ENCODE results near the gene SATB1. TPM values are rescaled to one million over a fixed set of nuclear protein-coding genes. Genes with fewer than 3 reads are reported as not detected.

Gene SATB1
- total RNA-seq, 1 experiment from 2014 or later, result 2.7 TPM

DNA sequence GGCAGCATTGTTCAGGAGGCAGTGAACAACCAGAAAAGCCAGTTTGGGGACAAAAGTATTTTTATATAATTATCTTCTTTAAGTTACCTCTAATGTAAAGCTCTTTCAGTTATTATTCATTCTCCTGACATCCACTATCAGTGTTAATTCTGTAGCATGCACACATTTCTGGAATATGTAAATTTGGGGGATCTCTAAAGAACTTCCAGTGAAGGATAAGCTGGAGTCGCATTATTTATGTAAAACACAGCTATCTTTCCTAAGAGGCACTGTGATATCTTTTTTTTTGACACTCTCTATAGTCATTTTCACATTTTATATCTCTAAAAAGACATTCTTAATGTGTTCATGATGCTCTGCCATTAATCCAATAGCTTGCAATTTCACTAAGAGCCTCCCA, 26.7 kb downstream of the SATB1 start:
- no TSS peak for BruUV-seq (replicated peaks)
- 0 out of 2 replicates have a peak, but pooled peaks cover 5% of the 10 kb centered on the region for H3K27me3 ChIP-seq (ENCODE audit: insufficient read depth, low read length)
- H3K4me3 ChIP-seq (replicated peaks in 1 of 2; ENCODE audit: low read depth in 1 of 2, low read length in 2 of 2), result no peak overlapping the region
- H3K9me3 ChIP-seq (ENCODE audit: control insufficient read depth in 1 of 2, insufficient read depth in 1 of 2, low read depth in 1 of 2, low read length in 2 of 2), result no peaks in the 10 kb centered on the region
- H3K79me2 ChIP-seq (ENCODE audit: insufficient read depth, low read length), result no peaks in the 10 kb centered on the region
- ATAC-seq (no peak), DNase-seq (ENCODE audit: low read depth, low spot score) (no peak)
- H3K27ac ChIP-seq (ENCODE audit: low read depth, low read length), result no peak overlapping the region
- ChIA-PET POLR2A (no interaction called here), RAD21 (ENCODE audit: low non-redundant PET in 1 of 2, low total read pairs in 2 of 2, uncharacterized antibody in 2 of 2, unreplicated experiment in 2 of 2) (no interaction called here), CTCF (no interaction called here)
- H3K4me2 ChIP-seq (ENCODE audit: low read length), result no peak overlapping the region
- no peak overlapping the region for H3K9ac ChIP-seq (ENCODE audit: low read length)
- no peaks in the 10 kb centered on the region for H3K9me2 ChIP-seq (ENCODE audit: insufficient read depth)
- H3K4me1 ChIP-seq (ENCODE audit: control insufficient read depth in 1 of 2, insufficient read depth in 2 of 2, low read length in 2 of 2), result no peaks in the 10 kb centered on the region
- H2AFZ ChIP-seq (ENCODE audit: low read depth, low read length, poor library complexity, severe bottlenecking), result no peak overlapping the region
- H4K20me1 ChIP-seq (ENCODE audit: insufficient read depth), result no peaks in the 10 kb centered on the region
- H3K36me3 ChIP-seq (ENCODE audit: control insufficient read depth in 1 of 2, insufficient read depth in 2 of 2, low read length in 2 of 2), result no peaks in the 10 kb centered on the region
- intact Hi-C loops (cut with micrococcal nuclease), result no loop called here
- TF ChIP-seq, protein P1, sequence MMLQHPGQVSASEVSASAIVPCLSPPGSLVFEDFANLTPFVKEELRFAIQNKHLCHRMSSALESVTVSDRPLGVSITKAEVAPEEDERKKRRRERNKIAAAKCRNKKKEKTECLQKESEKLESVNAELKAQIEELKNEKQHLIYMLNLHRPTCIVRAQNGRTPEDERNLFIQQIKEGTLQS (IDR thresholded peaks at IDR 0.05), result no peak
- TF ChIP-seq CBX3 (IDR thresholded peaks at IDR 0.05; ENCODE audit: low read depth) (no peak), REST (IDR thresholded peaks at IDR 0.05; ENCODE audit: low read depth) (no peak), EZH2 (IDR thresholded peaks at IDR 0.05) (no peak)

GRCh38 chr3:18396428-18396827, 28.7 kb downstream of the SATB1 start:
- Histone ChIP-seq H2AFZ (ENCODE audit: low read depth, low read length, poor library complexity, severe bottlenecking) (no peak overlapping the region), H3K9ac (ENCODE audit: low read length) (no peak overlapping the region), H3K4me1 (ENCODE audit: control insufficient read depth in 1 of 2, insufficient read depth in 2 of 2, low read length in 2 of 2) (no peaks in the 10 kb centered on the region), H3K9me3 (ENCODE audit: control insufficient read depth in 1 of 2, insufficient read depth in 1 of 2, low read depth in 1 of 2, low read length in 2 of 2) (no peaks in the 10 kb centered on the region), H3K27ac (ENCODE audit: low read depth, low read length) (no peak overlapping the region), H3K36me3 (ENCODE audit: control insufficient read depth in 1 of 2, insufficient read depth in 2 of 2, low read length in 2 of 2) (no peaks in the 10 kb centered on the region), H4K20me1 (ENCODE audit: insufficient read depth) (no peaks in the 10 kb centered on the region), H3K79me2 (ENCODE audit: insufficient read depth, low read length) (no peaks in the 10 kb centered on the region), H3K4me2 (ENCODE audit: low read length) (no peak overlapping the region), H3K4me3 (replicated peaks in 1 of 2; ENCODE audit: low read depth in 1 of 2, low read length in 2 of 2) (no peak overlapping the region), H3K9me2 (ENCODE audit: insufficient read depth) (no peaks in the 10 kb centered on the region), H3K27me3 (ENCODE audit: insufficient read depth, low read length) (no peaks in the 10 kb centered on the region)
- POLR2A ChIA-PET, result no interaction called here
- DNase-seq (ENCODE audit: low read depth, low spot score) (no peak), ATAC-seq (no peak)
- intact Hi-C loops (cut with micrococcal nuclease), result no loop called here
- BruUV-seq (replicated peaks), result no TSS peak
- RAD21 ChIA-PET (ENCODE audit: low non-redundant PET in 1 of 2, low total read pairs in 2 of 2, uncharacterized antibody in 2 of 2, unreplicated experiment in 2 of 2), result no interaction called here
- CTCF ChIA-PET, result no interaction called here
- TF ChIP-seq, protein P2, sequence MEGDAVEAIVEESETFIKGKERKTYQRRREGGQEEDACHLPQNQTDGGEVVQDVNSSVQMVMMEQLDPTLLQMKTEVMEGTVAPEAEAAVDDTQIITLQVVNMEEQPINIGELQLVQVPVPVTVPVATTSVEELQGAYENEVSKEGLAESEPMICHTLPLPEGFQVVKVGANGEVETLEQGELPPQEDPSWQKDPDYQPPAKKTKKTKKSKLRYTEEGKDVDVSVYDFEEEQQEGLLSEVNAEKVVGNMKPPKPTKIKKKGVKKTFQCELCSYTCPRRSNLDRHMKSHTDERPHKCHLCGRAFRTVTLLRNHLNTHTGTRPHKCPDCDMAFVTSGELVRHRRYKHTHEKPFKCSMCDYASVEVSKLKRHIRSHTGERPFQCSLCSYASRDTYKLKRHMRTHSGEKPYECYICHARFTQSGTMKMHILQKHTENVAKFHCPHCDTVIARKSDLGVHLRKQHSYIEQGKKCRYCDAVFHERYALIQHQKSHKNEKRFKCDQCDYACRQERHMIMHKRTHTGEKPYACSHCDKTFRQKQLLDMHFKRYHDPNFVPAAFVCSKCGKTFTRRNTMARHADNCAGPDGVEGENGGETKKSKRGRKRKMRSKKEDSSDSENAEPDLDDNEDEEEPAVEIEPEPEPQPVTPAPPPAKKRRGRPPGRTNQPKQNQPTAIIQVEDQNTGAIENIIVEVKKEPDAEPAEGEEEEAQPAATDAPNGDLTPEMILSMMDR (IDR thresholded peaks at IDR 0.05 in 2 of 3, conservative IDR thresholded peaks at IDR 0.05 in 1 of 3; ENCODE audit: borderline replicate concordance in 1 of 3, insufficient read depth in 1 of 3, low read depth in 2 of 3, low read length in 2 of 3), result no peak
- TF ChIP-seq ZFX (IDR thresholded peaks at IDR 0.05) (no peak), CBX3 (IDR thresholded peaks at IDR 0.05; ENCODE audit: low read depth) (no peak), RAD21 (IDR thresholded peaks at IDR 0.05; ENCODE audit: low read depth) (no peak), CEBPB (IDR thresholded peaks at IDR 0.05; ENCODE audit: low read depth) (no peak), JUND (IDR thresholded peaks at IDR 0.05) (no peak), ZNF274 (IDR thresholded peaks at IDR 0.05; ENCODE audit: low read depth, low read length) (no peak), FOSL1 (IDR thresholded peaks at IDR 0.05; ENCODE audit: low read depth) (no peak), YY1 (IDR thresholded peaks at IDR 0.05; ENCODE audit: extremely low read depth, insufficient replicate concordance, low read depth, low read length) (no peak), EZH2 (IDR thresholded peaks at IDR 0.05) (no peak), POLR2AphosphoS5 (IDR thresholded peaks at IDR 0.05; ENCODE audit: low read depth, low read length) (no peak), EZH2phosphoT487 (IDR thresholded peaks at IDR 0.05; ENCODE audit: borderline replicate concordance) (no peak), POLR2A (IDR thresholded peaks at IDR 0.05; ENCODE audit: borderline replicate concordance, extremely low read depth, insufficient read depth, insufficient read length) (no peak), SRF (IDR thresholded peaks at IDR 0.05; ENCODE audit: low read depth) (no peak)
- TF ChIP-seq, protein P1 (IDR thresholded peaks at IDR 0.05), result no peak
